Measurements from ENCODE around the gene RASD1.

- TF ChIP-seq CTCF (IDR thresholded peaks at IDR 0.05; ENCODE audit: low read length): no peak
- TF ChIP-seq EZH2phosphoT487 (IDR thresholded peaks at IDR 0.05; ENCODE audit: low read length): no peak
Measured at GRCh38 chr17:17535957-17536356, 39.8 kb upstream of the RASD1 start.

Measured in MM.1S (cell line).